SH-SY5Y (cell line): ENCODE data around the gene PDGFRB.

ENCODE experiments used
- GATA2 ChIP-seq: IDR thresholded peaks from 2 replicates; pipeline ENCODE4 v1.6.1; 2011; ENCODE audit warnings: mild to moderate bottlenecking, low read depth, low read length
- GATA3 ChIP-seq: IDR thresholded peaks from 2 replicates; pipeline ENCODE4 v1.6.1; 2011; ENCODE audit warnings: low read depth, mild to moderate bottlenecking, low read length, moderate library complexity

- TF ChIP-seq GATA3, result no peak
- TF ChIP-seq GATA2, result no peak
These were observed 11.8 kb upstream of the PDGFRB start for GRCh38 chr5:150167512-150167850.
